ENCODE results near the gene SIGLEC8. TPM values are rescaled to one million over a fixed set of nuclear protein-coding genes. Genes with fewer than 3 reads are reported as not detected.

The SIGLEC8 gene
- total and polyA plus RNA-seq, 9 of the 15 experiments (the other 6 are each of a cell fraction or from before 2014, with no cell fraction given) = 0.04 to 0.65 (median 0.39) TPM

DNA sequence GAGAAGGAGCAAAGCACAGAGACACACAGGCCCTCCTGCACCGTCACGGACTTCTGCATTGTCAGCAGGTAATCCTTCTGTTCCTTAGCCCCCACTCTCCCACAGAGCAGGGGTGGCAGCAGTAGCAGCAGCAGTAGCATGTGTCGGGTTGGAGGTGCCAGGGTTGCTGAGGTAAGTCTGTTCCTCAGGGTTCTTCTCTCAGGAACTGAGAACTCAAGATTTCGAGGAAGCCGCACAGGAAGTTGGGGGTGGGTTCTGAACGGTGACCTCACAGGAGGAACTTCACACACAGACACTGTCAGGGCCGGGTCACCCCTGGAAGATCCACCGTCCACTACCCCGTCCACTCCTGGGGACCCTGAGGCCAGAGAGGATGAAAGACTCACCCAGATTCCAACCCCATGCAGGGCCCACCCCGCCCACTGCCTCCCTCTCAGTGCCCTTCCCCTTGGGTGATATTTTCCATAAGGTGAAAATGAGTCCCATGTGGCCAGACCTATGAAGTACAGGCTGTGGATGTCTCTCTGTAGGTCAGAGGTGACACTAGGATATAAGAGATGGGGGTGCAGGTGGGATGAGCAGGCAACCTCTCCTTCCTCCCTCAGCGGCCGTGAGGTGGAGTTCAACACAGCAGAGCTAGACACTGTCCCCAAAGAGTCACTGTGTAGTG is 43.5 kb upstream of the SIGLEC8 start, which contains the start of gene SIGLEC12:
Gene SIGLEC12 (minus strand): TSS at position 207 of the 670 bp plus-strand sequence. CDS start 67 bp downstream, at position 140.
- FAIRE-seq (no peak), DNase-seq (ENCODE audit: extremely low read depth in 1 of 4, low spot score in 3 of 4) (peak in 1 of 4 experiments; percentile 29), ATAC-seq (no peak)
- H3K79me2 ChIP-seq (ENCODE audit: control insufficient read depth, insufficient read depth, low read length) = no peaks in the 10 kb centered on the region; the same call in 2 of the 3 replicates
- no TSS peak for BruUV-seq (replicated peaks)
- H3K9me3 ChIP-seq (replicated peaks; ENCODE audit: control insufficient read depth, insufficient read depth, low read depth, low read length) = no peaks in the 10 kb centered on the region; the same call in 1 of the 2 replicates
- no peaks in the 10 kb centered on the region for H3K36me3 ChIP-seq (ENCODE audit: control insufficient read depth, insufficient read depth, low read length)
- H3K4me2 ChIP-seq (ENCODE audit: insufficient read depth, low read length) = peak within 1 kb of the TSS; percentile 45
- H3K27ac ChIP-seq (ENCODE audit: extremely low read depth, low read depth, low read length) = peak within 1 kb of the TSS; percentile 17; the same call in 1 of the 3 replicates
- peak within 1 kb of the TSS; percentile 87 for H2AFZ ChIP-seq (ENCODE audit: low read depth, low read length)
- no peaks in the 10 kb centered on the region for H3K9me1 ChIP-seq (ENCODE audit: control insufficient read depth, insufficient read depth, low read length)
- intact Hi-C loops (cut with micrococcal nuclease) (no loop called here), in situ Hi-C loops (cut with MboI) (no loop called here)
- POLR2A ChIA-PET = no interaction called here
- CTCF ChIA-PET (ENCODE audit: low intra/inter-chr PET ratio) = no interaction called here
- no peaks in the 10 kb centered on the region for H3K27me3 ChIP-seq (ENCODE audit: control insufficient read depth in 2 of 2, insufficient read depth in 2 of 2, low read length in 2 of 2)
- peaks cover 24 to 27% of the 10 kb centered on the region in 2 experiments for H3K4me1 ChIP-seq (replicated peaks in 1 of 2; ENCODE audit: control insufficient read depth in 2 of 2, insufficient read depth in 2 of 2, low read length in 2 of 2)
- H3K9ac ChIP-seq (ENCODE audit: insufficient read depth in 1 of 2, low read depth in 2 of 2, low read length in 2 of 2) = peak within 1 kb of the TSS in 1 of 2 experiments; percentile 69; a peak in 2 of 4 replicates
- H4K20me1 ChIP-seq (replicated peaks; ENCODE audit: control insufficient read depth, insufficient read depth, low read length) = no peaks in the 10 kb centered on the region
- 67% methylated on average over 9 of the region's 12 CpGs for WGBS (ENCODE audit: insufficient coverage, low coverage, missing lambda C conversion rate)
- no peak within 1 kb of the TSS for H3K4me3 ChIP-seq
- TF ChIP-seq DPF2 (IDR thresholded peaks at IDR 0.05) (no peak), C11orf30 (IDR thresholded peaks at IDR 0.05; ENCODE audit: low read depth) (peak; percentile 54; the same call in 1 of the 2 replicates), STAG1 (CRISPR knock-in tag; IDR thresholded peaks at IDR 0.05; ENCODE audit: borderline replicate concordance) (no peak), CAMTA2 (CRISPR knock-in tag; conservative IDR thresholded peaks at IDR 0.05) (no peak), MTA2 (IDR thresholded peaks at IDR 0.05; ENCODE audit: low read depth) (no peak), VEZF1 (CRISPR knock-in tag; IDR thresholded peaks at IDR 0.05) (no peak), RBM25 (IDR thresholded peaks at IDR 0.05; ENCODE audit: low read depth, low read length, severe bottlenecking) (no peak), CCNT2 (IDR thresholded peaks at IDR 0.05; ENCODE audit: borderline replicate concordance, extremely low read depth, insufficient read length, low read depth, low read length) (no peak), ETV6 (IDR thresholded peaks at IDR 0.05; ENCODE audit: borderline replicate concordance in 1 of 2, low read depth in 2 of 2, low read length in 1 of 2) (0 out of 4 replicates have a peak, but pooled peaks of 1 of the 2 experiments have one; percentile 33), ETV6 (CRISPR knock-in tag; IDR thresholded peaks at IDR 0.05; ENCODE audit: borderline replicate concordance) (no peak), MAFF (IDR thresholded peaks at IDR 0.05; ENCODE audit: low read length) (0 out of 2 replicates have a peak, but pooled peaks have one; percentile 15), ASH1L (IDR thresholded peaks at IDR 0.05; ENCODE audit: borderline replicate concordance, low read depth, partially characterized antibody) (no peak), SPI1 (IDR thresholded peaks at IDR 0.05; ENCODE audit: borderline replicate concordance, low read depth, low read length) (0 out of 2 replicates have a peak, but pooled peaks have one; percentile 11), ZNF316 (IDR thresholded peaks at IDR 0.05) (peak; percentile 44; the same call in 1 of the 2 replicates)
- TF ChIP-seq, protein P1, sequence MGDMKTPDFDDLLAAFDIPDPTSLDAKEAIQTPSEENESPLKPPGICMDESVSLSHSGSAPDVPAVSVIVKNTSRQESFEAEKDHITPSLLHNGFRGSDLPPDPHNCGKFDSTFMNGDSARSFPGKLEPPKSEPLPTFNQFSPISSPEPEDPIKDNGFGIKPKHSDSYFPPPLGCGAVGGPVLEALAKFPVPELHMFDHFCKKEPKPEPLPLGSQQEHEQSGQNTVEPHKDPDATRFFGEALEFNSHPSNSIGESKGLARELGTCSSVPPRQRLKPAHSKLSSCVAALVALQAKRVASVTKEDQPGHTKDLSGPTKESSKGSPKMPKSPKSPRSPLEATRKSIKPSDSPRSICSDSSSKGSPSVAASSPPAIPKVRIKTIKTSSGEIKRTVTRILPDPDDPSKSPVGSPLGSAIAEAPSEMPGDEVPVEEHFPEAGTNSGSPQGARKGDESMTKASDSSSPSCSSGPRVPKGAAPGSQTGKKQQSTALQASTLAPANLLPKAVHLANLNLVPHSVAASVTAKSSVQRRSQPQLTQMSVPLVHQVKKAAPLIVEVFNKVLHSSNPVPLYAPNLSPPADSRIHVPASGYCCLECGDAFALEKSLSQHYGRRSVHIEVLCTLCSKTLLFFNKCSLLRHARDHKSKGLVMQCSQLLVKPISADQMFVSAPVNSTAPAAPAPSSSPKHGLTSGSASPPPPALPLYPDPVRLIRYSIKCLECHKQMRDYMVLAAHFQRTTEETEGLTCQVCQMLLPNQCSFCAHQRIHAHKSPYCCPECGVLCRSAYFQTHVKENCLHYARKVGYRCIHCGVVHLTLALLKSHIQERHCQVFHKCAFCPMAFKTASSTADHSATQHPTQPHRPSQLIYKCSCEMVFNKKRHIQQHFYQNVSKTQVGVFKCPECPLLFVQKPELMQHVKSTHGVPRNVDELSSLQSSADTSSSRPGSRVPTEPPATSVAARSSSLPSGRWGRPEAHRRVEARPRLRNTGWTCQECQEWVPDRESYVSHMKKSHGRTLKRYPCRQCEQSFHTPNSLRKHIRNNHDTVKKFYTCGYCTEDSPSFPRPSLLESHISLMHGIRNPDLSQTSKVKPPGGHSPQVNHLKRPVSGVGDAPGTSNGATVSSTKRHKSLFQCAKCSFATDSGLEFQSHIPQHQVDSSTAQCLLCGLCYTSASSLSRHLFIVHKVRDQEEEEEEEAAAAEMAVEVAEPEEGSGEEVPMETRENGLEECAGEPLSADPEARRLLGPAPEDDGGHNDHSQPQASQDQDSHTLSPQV (IDR thresholded peaks at IDR 0.05) = peak; percentile 33; the same call in 1 of the 2 replicates
- TF ChIP-seq, protein P2, sequence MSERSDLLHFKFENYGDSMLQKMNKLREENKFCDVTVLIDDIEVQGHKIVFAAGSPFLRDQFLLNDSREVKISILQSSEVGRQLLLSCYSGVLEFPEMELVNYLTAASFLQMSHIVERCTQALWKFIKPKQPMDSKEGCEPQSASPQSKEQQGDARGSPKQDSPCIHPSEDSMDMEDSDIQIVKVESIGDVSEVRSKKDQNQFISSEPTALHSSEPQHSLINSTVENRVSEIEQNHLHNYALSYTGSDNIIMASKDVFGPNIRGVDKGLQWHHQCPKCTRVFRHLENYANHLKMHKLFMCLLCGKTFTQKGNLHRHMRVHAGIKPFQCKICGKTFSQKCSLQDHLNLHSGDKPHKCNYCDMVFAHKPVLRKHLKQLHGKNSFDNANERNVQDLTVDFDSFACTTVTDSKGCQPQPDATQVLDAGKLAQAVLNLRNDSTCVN (CRISPR knock-in tag; IDR thresholded peaks at IDR 0.05) = no peak

All from K562 (cell line).